ENCODE data around the gene STARD13. TPM values are rescaled to one million over a fixed set of nuclear protein-coding genes. Genes with fewer than 3 reads are reported as not detected.
"Not testable (repeated sequence)": the region's sequence is repeated elsewhere in the genome, so short reads cannot be mapped to it uniquely, and the experiment has no call there.

STARD13 gene
- total RNA-seq, 2 experiments from 2014 or later, result 0.48 to 0.99 TPM

GRCh38 chr13:33178209-33178840, 107.2 kb downstream of the STARD13 start:
- DNase-seq, result no peak
- Mint-ChIP-seq H3K4me3 (no peak overlapping the region), H3K4me1 (ENCODE audit: low read depth) (no peaks in the 10 kb centered on the region), H3K36me3 (no peaks in the 10 kb centered on the region), H3K27me3 (peaks cover 14% of the 10 kb centered on the region), H3K27ac (no peak overlapping the region), H3K9me3 (no peaks in the 10 kb centered on the region)
- ChIA-PET CTCF (no interaction called here), POLR2A (no interaction called here)
- intact Hi-C loops (cut with micrococcal nuclease), result no loop called here

DNA sequence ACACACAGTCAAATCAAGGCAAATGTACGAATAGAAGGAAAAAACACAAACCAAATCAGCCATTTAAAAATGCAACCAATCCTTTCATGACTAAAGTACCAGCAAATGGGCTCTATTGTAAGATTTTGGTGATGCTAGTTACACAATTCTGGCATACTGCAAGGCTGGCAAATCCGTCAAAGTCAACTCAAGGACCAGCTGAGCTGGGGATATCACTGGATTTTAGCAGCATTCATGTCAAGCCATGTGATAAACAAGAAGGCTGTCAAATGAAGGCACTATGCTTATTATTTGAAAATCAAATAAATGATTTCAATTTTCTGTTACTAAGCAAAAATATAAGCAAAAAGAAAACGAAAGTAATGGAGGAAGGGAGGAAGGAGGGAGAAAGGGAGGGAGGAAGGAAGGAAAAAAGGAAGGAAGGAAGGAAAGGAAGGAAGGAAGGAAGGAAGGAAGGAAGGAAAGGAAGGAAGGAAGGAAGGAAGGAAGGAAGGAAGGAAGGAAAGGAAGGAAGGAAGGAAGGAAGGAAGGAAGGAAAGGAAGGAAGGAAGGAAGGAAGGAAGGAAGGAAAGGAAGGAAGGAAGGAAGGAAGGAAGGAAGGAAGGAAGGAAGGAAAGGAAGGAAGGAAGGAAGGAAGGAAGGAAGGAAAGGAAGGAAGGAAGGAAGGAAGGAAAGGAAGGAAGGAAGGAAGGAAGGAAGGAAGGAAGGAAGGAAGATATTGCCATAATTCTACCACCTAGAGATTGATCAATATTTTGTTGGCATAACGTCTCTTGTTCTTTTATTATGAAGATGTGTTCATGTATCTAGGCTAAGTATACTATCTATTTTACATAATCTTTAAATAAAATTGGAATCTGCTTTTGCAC, 108.0 kb downstream of the STARD13 start:
- POLR2A ChIA-PET; H3K9me3 Mint-ChIP-seq; DNase-seq; intact Hi-C loops (cut with micrococcal nuclease); CTCF ChIA-PET; H3K36me3 Mint-ChIP-seq; H3K4me1 Mint-ChIP-seq (ENCODE audit: low read depth); H3K4me3 Mint-ChIP-seq; H3K27ac Mint-ChIP-seq: not testable (repeated sequence)
- peaks cover 13% of the 10 kb centered on the region for H3K27me3 Mint-ChIP-seq

DNA sequence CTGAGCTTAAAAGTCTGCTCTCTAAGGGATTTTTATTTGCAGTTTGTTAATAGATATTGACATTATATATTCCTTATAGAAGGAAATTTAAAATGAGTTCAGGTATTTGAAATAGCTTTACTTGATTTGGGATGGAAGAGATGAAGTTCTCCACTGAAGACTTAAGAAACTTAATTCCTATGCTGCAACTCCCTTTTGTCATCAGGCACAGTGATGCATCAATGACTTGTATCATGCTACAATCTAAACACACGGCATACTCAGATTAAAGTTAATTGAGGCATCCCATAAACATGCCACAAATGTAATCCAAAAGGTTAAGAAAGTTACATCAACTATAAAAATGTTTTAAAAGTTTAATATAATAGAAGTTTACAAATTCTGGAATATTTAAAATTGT, 109.0 kb downstream of the STARD13 start:
- Mint-ChIP-seq H3K4me3 (no peak overlapping the region), H3K9me3 (no peaks in the 10 kb centered on the region), H3K27me3 (peaks cover 11% of the 10 kb centered on the region), H3K4me1 (ENCODE audit: low read depth) (no peaks in the 10 kb centered on the region), H3K27ac (no peak overlapping the region), H3K36me3 (no peaks in the 10 kb centered on the region)
- intact Hi-C loops (cut with micrococcal nuclease), result no loop called here
- ChIA-PET CTCF (interaction anchor here (0.6 kb wide), 1 partner anchor 1359 kb away, joined by 3 read pairs; no protein-coding TSS in a partner anchor), POLR2A (no interaction called here)
- DNase-seq, result no peak

GRCh38 chr13:33175991-33176390, 109.6 kb downstream of the STARD13 start:
- intact Hi-C loops (cut with micrococcal nuclease), result no loop called here
- H3K9me3 Mint-ChIP-seq, result no peaks in the 10 kb centered on the region

DNA sequence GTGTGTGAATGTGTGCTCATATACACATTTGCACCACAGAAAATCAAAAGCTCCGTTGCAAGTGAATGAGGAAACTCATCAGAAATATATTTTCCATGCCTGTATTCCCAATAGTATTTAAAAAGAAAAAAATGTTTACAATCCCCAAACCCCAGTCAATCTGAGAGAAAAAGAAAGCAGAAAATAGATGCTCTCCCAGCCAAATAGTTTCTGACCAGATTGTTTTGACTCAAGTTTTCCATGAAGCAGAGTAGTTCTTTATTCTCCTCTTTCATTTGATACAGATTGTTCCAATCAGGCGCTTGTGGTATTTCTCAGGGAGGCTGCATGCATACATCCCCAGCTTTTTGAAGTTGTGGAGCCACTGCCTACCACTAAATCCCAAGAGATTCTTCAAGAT, 110.6 kb downstream of the STARD13 start:
- Mint-ChIP-seq H3K27ac (no peak overlapping the region), H3K4me1 (ENCODE audit: low read depth) (no peaks in the 10 kb centered on the region), H3K9me3 (no peaks in the 10 kb centered on the region), H3K4me3 (no peak overlapping the region), H3K36me3 (no peaks in the 10 kb centered on the region), H3K27me3 (peaks cover 11% of the 10 kb centered on the region)
- intact Hi-C loops (cut with micrococcal nuclease), result no loop called here
- CTCF ChIA-PET, result no interaction called here
- POLR2A ChIA-PET, result no interaction called here
- DNase-seq, result no peak

More at GRCh38 chr13:33175991-33176390, 109.6 kb downstream of the STARD13 start:
- Mint-ChIP-seq H3K36me3 (no peaks in the 10 kb centered on the region), H3K27me3 (peaks cover 12% of the 10 kb centered on the region), H3K4me1 (ENCODE audit: low read depth) (no peaks in the 10 kb centered on the region), H3K27ac (no peak overlapping the region), H3K4me3 (no peak overlapping the region)
- ChIA-PET CTCF (interaction anchor here (0.6 kb wide), 1 partner anchor 1359 kb away, joined by 3 read pairs; no protein-coding TSS in a partner anchor), POLR2A (no interaction called here)
- no peak for DNase-seq

GRCh38 chr13:33174491-33174890, 111.1 kb downstream of the STARD13 start:
- H3K4me3 Mint-ChIP-seq, result no peak overlapping the region
- no peaks in the 10 kb centered on the region for H3K9me3 Mint-ChIP-seq
- H3K4me1 Mint-ChIP-seq (ENCODE audit: low read depth), result no peaks in the 10 kb centered on the region
- DNase-seq, result no peak
- POLR2A ChIA-PET, result no interaction called here
- no peaks in the 10 kb centered on the region for H3K36me3 Mint-ChIP-seq
- CTCF ChIA-PET, result interaction anchor here (0.6 kb wide), 1 partner anchor 217 kb away, joined by 3 read pairs; no protein-coding TSS in a partner anchor
- H3K27me3 Mint-ChIP-seq, result peaks cover 11% of the 10 kb centered on the region
- intact Hi-C loops (cut with micrococcal nuclease), result no loop called here
- H3K27ac Mint-ChIP-seq, result no peak overlapping the region

DNA sequence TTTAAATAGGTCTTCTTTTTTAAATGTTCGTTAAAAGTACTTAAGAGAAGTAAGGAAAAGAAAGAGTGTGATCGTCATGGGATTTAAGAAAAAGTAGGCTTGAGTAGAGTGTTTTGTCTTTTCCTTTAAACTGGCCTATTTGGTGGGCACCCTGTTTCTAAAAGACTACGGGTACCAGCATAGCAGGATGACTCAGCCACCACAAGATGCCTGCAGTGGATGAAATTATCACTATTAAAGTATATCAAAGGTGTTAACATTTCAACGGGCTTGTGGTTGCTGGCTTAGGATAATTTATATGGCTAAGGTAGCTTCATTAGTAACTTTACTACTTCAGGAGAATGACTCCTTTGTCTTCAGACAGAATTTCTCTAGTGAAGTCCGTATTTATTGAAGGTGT, 112.6 kb downstream of the STARD13 start:
- no peaks in the 10 kb centered on the region for H3K9me3 Mint-ChIP-seq
- H3K27me3 Mint-ChIP-seq, result peaks cover 11% of the 10 kb centered on the region
- no peak for DNase-seq
- POLR2A ChIA-PET, result no interaction called here
- H3K4me1 Mint-ChIP-seq (ENCODE audit: low read depth), result no peaks in the 10 kb centered on the region
- intact Hi-C loops (cut with micrococcal nuclease), result no loop called here
- no peak overlapping the region for H3K27ac Mint-ChIP-seq
- no peaks in the 10 kb centered on the region for H3K36me3 Mint-ChIP-seq
- CTCF ChIA-PET, result interaction anchor here (0.6 kb wide), 1 partner anchor 1121 kb away, joined by 3 read pairs; no protein-coding TSS in a partner anchor
- H3K4me3 Mint-ChIP-seq, result no peak overlapping the region

- ChIA-PET CTCF (interaction anchor here (0.6 kb wide), 1 partner anchor 1120 kb away, joined by 3 read pairs; no protein-coding TSS in a partner anchor), POLR2A (no interaction called here)
- Mint-ChIP-seq H3K27ac (no peak overlapping the region), H3K4me1 (ENCODE audit: low read depth) (no peaks in the 10 kb centered on the region), H3K27me3 (peaks cover 11% of the 10 kb centered on the region), H3K4me3 (no peak overlapping the region), H3K36me3 (no peaks in the 10 kb centered on the region), H3K9me3 (no peaks in the 10 kb centered on the region)
- no peak for DNase-seq
- intact Hi-C loops (cut with micrococcal nuclease), result no loop called here
Observed at GRCh38 chr13:33172400-33172799, 113.2 kb downstream of the STARD13 start.

GRCh38 chr13:33169273-33169980, 116.1 kb downstream of the STARD13 start:
- intact Hi-C loops (cut with micrococcal nuclease), result no loop called here
- H3K9me3 Mint-ChIP-seq, result no peaks in the 10 kb centered on the region
- CTCF ChIA-PET, result interaction anchor here (0.9 kb wide), 1 partner anchor 589 kb away, joined by 3 read pairs; no protein-coding TSS in a partner anchor
- H3K27me3 Mint-ChIP-seq, result peaks cover 10% of the 10 kb centered on the region
- H3K36me3 Mint-ChIP-seq, result no peaks in the 10 kb centered on the region
- POLR2A ChIA-PET, result no interaction called here
- no peak for DNase-seq
- no peak overlapping the region for H3K4me3 Mint-ChIP-seq
- H3K4me1 Mint-ChIP-seq (ENCODE audit: low read depth), result no peaks in the 10 kb centered on the region
- H3K27ac Mint-ChIP-seq, result no peak overlapping the region

DNA sequence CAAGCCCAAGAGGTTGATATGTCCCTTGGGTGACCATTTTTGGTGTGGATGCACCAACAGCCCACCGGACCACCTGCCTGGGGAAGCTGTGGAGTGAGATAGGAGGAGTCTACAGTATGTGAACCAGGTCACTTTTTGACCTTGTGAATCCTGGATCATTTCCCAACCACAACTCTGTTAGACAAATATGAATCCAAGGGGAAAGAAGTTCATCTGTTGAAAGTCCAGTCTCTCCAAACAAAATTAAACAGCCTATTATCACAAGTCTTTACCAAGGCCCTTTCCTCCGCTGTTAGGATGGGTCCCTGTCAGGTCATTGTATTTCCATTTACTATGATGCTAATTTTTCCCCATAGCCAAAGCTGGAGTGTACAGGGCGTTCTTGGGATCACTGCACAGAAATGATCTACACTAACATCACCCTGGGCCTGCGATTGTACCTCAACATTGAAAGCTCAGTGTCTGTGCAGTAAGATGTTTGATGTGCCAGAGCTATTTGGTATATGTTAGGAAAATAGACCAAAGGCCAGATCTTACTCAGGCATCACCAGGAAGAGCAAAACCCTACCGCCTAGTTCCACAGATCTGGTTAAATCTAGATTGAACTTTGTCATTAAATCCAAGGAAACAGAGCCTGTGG, 117.1 kb downstream of the STARD13 start:
- no peak overlapping the region for H3K27ac Mint-ChIP-seq
- no peak overlapping the region for H3K4me3 Mint-ChIP-seq
- peaks cover 4% of the 10 kb centered on the region for H3K27me3 Mint-ChIP-seq
- H3K9me3 Mint-ChIP-seq, result no peaks in the 10 kb centered on the region
- H3K4me1 Mint-ChIP-seq (ENCODE audit: low read depth), result no peaks in the 10 kb centered on the region
- no peak for DNase-seq
- intact Hi-C loops (cut with micrococcal nuclease), result no loop called here
- POLR2A ChIA-PET, result no interaction called here
- CTCF ChIA-PET, result no interaction called here
- H3K36me3 Mint-ChIP-seq, result no peaks in the 10 kb centered on the region

- no peak for DNase-seq
- Mint-ChIP-seq H3K4me1 (ENCODE audit: low read depth) (no peaks in the 10 kb centered on the region), H3K27me3 (peaks cover 1% of the 10 kb centered on the region), H3K36me3 (no peaks in the 10 kb centered on the region), H3K4me3 (no peak overlapping the region), H3K9me3 (peaks cover 5% of the 10 kb centered on the region), H3K27ac (no peak overlapping the region)
- ChIA-PET CTCF (no interaction called here), POLR2A (no interaction called here)
- intact Hi-C loops (cut with micrococcal nuclease), result no loop called here
Observed at GRCh38 chr13:33167491-33167890, 118.1 kb downstream of the STARD13 start.

DNA sequence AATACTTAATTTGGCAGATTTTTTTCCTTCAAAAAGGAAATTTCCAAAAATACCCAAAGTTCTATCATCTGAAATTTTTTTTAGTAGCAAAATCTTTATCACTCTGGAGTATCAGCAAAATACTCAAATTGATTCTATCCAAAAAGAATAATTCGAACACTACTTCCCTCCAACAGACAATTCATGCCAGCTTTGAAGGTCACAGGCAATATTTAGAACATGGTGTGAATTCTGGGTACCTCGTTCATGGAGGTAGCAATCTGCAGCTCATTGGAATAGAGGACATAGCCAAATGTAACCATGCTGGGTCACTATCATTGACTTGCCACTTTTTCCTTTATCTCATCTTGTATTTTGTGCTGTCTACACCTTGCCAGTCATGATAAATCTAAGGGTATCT, 119.8 kb downstream of the STARD13 start:
- intact Hi-C loops (cut with micrococcal nuclease), result no loop called here
- ChIA-PET CTCF (no interaction called here), POLR2A (no interaction called here)
- Mint-ChIP-seq H3K4me1 (ENCODE audit: low read depth) (no peaks in the 10 kb centered on the region), H3K27ac (no peak overlapping the region), H3K4me3 (no peak overlapping the region), H3K9me3 (peaks cover 8% of the 10 kb centered on the region), H3K27me3 (no peaks in the 10 kb centered on the region), H3K36me3 (no peaks in the 10 kb centered on the region)
- DNase-seq, result no peak
